ENCODE measurements around the gene LECT2.

Gene LECT2

GRCh38 chr5:135997673-135998335, 43.0 kb upstream of the LECT2 start:
- no peak for TF ChIP-seq POLR2AphosphoS5 (IDR thresholded peaks at IDR 0.05; ENCODE audit: low read depth)
- TF ChIP-seq CTCF (IDR thresholded peaks at IDR 0.05; ENCODE audit: insufficient read depth, low read length): no peak
- TF ChIP-seq REST (IDR thresholded peaks at IDR 0.05; ENCODE audit: insufficient replicate concordance, low read depth): no peak
- TF ChIP-seq SPI1 (IDR thresholded peaks at IDR 0.05; ENCODE audit: borderline replicate concordance, low read depth): no peak
- no peak for TF ChIP-seq GABPA (IDR thresholded peaks at IDR 0.05; ENCODE audit: low read depth)
- no peak for DNase-seq (ENCODE audit: low read depth in 1 of 2, low spot score in 1 of 2)
- Histone ChIP-seq H3K27me3 (ENCODE audit: insufficient read depth, poor library complexity, severe bottlenecking) (no peaks in the 10 kb centered on the region), H3K4me3 (replicated peaks; ENCODE audit: insufficient read depth, low read length) (no peak overlapping the region), H3K27ac (replicated peaks) (no peak overlapping the region)

GRCh38 chr5:135996611-135997010, 41.8 kb upstream of the LECT2 start:
- TF ChIP-seq SPI1 (IDR thresholded peaks at IDR 0.05; ENCODE audit: borderline replicate concordance, low read depth): no peak
- TF ChIP-seq REST (IDR thresholded peaks at IDR 0.05; ENCODE audit: insufficient replicate concordance, low read depth): no peak
- no peak for TF ChIP-seq POLR2AphosphoS5 (IDR thresholded peaks at IDR 0.05; ENCODE audit: low read depth)
- TF ChIP-seq GABPA (IDR thresholded peaks at IDR 0.05; ENCODE audit: low read depth): no peak
- TF ChIP-seq CTCF (IDR thresholded peaks at IDR 0.05; ENCODE audit: insufficient read depth, low read length): no peak
- no peak overlapping the region for H3K4me3 ChIP-seq (replicated peaks; ENCODE audit: insufficient read depth, low read length)
- H3K27me3 ChIP-seq (ENCODE audit: insufficient read depth, poor library complexity, severe bottlenecking): no peaks in the 10 kb centered on the region
- DNase-seq (ENCODE audit: low read depth in 1 of 2, low spot score in 1 of 2): no peak
- H3K27ac ChIP-seq (replicated peaks): no peak overlapping the region

GRCh38 chr5:135995976-135996375, 41.2 kb upstream of the LECT2 start:
- no peak for DNase-seq (ENCODE audit: low read depth in 1 of 2, low spot score in 1 of 2)
- no peak overlapping the region for H3K4me3 ChIP-seq (replicated peaks; ENCODE audit: insufficient read depth, low read length)

More at GRCh38 chr5:135995976-135996375, 41.2 kb upstream of the LECT2 start:
- no peaks in the 10 kb centered on the region for H3K27me3 ChIP-seq (ENCODE audit: insufficient read depth, poor library complexity, severe bottlenecking)
- H3K27ac ChIP-seq (replicated peaks): no peak overlapping the region
- TF ChIP-seq SPI1 (IDR thresholded peaks at IDR 0.05; ENCODE audit: borderline replicate concordance, low read depth) (no peak), CTCF (IDR thresholded peaks at IDR 0.05; ENCODE audit: insufficient read depth, low read length) (no peak), GABPA (IDR thresholded peaks at IDR 0.05; ENCODE audit: low read depth) (no peak), POLR2AphosphoS5 (IDR thresholded peaks at IDR 0.05; ENCODE audit: low read depth) (no peak), REST (IDR thresholded peaks at IDR 0.05; ENCODE audit: insufficient replicate concordance, low read depth) (no peak)
